GM18517 (cell line): ENCODE data around the gene TPD52L2.

ENCODE experiments used
- ATAC-seq: cut with Tn5 transposase; IDR thresholded peaks from one replicate; pipeline ENCODE4 v1.9.1; 2021; ENCODE audit warnings: mild to moderate bottlenecking, moderate library complexity; ENCODE audit not compliant: unreplicated experiment

Gene TPD52L2

GRCh38 chr20:63864978-63865640, at the start of gene TPD52L2:
TPD52L2 (plus strand) TSS chr20:63865270; CDS start chr20:63865366, 96 bp downstream.
- ATAC-seq = peak; percentile 65

DNA sequence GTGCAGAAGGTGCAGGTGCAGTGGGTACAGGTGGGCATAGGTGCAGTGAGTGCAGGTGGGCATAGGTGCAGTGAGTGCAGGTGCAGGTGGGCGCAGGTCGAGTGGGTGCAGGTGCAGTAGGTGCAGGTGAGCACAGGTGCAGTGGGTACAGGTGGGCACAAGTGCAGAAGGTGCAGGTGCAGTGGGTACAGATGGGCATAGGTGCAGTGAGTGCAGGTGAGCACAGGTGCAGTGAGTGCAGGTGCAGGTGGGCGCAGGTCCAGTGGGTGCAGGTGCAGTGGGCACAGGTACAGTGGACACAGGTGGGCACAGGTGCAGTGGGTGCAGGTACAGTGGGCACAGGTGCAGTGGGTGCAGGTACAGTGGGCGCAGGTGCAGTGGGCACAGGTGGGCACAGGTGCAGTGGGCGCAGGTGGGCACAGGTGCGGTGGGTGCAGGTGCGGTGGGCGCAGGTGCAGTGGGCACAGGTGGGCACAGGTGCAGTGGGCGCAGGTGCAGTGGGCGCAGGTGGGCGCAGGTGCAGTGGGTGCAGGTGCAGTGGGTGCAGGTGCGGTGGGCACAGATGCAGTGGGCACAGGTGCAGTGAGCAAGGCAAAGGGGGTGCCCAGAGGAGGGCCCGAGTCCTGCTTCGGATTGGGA, 49.3 kb upstream of the TPD52L2 start:
- no peak for ATAC-seq

GRCh38 chr20:63819224-63819921, 45.7 kb upstream of the TPD52L2 start:
- ATAC-seq = no peak

GRCh38 chr20:63821811-63822210, 43.3 kb upstream of the TPD52L2 start:
- ATAC-seq = no peak

- ATAC-seq = no peak
Observed at GRCh38 chr20:63822276-63822696, 42.8 kb upstream of the TPD52L2 start.

DNA sequence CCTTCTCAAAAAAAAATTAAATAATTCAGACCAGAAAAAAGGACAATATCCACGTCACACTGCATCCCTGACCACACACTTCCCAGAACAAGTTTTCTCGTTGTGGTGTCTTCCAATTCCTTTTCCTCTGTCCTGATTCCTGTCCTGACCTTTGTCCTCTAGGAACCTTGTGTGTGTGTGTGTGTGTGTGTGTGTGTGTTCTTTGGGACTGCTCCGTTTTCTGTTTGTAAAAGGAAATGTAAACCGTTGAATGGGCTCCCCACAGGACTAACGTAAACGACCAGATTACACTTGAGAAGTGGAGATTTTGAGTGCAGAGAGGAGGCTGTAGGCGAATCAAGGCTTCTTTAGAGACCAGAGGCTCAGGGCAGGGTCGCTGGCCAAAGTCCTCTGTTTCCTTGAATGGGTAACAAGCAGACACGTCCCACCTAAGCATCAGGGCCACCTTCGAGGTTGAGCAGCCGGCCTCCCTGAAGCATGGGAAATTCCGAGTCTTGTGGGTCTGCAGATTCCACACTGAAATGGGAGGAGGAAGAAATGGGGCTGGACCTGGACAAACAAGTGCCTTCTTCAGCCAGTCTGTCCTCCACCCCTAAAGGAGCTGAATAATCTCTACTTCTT, 41.3 kb upstream of the TPD52L2 start:
- ATAC-seq = no peak

GRCh38 chr20:63825331-63826118, 39.5 kb upstream of the TPD52L2 start:
- no peak for ATAC-seq

DNA sequence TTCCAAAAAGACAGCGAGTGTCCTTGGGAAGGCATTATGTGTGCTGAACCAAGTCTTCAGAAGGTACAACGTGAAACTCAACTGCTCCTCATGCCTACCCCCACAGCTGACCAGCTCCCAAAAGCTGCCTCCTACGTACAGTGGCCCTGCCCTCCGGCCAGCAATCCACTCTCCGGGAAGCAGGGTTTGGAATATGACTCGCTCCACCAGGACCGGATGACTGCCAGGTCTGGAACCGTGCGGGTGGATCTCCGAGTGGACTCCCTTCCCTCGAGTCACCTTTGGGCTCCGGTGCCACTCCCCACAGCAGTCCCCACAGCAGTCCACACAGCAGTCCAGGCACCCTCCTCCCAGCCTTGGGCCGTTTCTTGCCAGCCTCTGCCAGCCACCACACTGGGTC, 38.3 kb upstream of the TPD52L2 start:
- ATAC-seq = no peak

DNA sequence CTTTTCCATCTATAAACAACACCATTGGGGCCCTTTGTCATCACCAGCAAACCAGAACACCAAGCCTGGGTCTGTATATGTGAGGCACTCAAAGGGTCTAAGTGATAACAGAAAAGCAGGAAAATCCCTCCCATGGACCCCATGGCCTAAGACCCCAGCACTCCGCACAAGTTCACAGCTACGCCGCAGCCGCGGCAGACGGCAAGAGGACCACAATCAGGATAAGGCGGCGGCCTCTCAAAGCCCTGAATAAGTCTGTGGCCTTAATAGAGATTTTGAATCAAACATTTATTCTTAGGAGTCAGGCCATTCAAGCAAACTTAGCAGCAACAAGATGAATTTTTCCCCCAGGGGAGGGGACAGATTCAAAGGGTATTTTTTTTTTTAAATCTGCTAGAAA, 36.9 kb upstream of the TPD52L2 start:
- no peak for ATAC-seq

DNA sequence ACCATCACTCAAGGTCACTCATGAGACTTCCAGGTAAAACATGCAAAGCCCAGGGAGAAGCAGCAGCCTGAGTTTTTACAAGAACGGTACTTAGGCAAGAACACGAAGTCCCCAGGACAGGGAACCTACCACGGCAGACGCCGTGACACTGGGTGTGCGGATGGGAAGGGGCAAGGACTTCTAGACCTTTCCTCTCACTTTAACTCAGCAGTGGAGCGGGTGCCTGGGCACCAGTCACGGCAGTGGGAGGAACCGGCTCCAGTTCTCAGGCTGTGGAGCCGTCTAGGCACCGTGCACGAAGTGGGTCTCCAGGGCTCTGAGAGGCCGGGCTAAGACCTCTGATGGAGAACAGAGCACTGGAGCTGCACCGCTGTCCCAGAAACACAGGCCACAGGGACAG, 36.5 kb upstream of the TPD52L2 start:
- ATAC-seq = no peak

DNA sequence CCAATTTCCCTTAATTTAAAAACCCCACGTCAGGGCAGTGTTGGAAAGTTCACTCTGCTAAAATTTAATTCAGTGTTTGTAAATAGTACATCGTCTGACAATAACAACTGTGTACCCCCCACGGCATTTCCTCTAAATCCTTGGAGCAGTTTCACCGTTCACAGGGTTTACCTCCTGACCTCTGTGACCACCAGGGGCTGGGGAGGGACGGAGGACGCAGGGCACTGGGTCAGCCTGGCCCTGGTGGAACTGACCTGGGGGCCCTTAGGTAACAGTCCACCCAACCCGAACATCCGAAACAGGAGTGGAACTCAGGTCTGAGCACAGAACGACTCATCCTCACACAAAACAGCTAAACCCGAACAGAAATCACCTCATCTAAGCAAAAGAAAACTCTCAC, 36.1 kb upstream of the TPD52L2 start:
- no peak for ATAC-seq

DNA sequence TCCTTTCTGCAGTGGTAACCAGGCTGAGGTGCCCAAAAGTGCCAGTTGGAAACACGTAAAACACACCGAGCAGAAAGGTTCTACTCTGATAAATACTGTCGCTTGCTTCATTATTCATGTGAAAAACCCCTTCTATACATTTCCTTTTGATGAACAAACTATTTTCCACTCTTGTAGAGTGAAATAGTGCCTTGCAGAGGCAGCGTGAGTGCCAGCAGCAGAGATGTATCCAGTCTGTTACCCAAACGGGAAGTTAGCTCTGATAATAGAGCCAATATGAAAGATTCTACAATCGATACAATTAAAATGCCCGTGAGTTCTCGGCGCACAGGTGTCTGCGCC, 35.5 kb upstream of the TPD52L2 start:
- no peak for ATAC-seq

- no peak for ATAC-seq
Observed at GRCh38 chr20:63829945-63830835, 34.9 kb upstream of the TPD52L2 start.

DNA sequence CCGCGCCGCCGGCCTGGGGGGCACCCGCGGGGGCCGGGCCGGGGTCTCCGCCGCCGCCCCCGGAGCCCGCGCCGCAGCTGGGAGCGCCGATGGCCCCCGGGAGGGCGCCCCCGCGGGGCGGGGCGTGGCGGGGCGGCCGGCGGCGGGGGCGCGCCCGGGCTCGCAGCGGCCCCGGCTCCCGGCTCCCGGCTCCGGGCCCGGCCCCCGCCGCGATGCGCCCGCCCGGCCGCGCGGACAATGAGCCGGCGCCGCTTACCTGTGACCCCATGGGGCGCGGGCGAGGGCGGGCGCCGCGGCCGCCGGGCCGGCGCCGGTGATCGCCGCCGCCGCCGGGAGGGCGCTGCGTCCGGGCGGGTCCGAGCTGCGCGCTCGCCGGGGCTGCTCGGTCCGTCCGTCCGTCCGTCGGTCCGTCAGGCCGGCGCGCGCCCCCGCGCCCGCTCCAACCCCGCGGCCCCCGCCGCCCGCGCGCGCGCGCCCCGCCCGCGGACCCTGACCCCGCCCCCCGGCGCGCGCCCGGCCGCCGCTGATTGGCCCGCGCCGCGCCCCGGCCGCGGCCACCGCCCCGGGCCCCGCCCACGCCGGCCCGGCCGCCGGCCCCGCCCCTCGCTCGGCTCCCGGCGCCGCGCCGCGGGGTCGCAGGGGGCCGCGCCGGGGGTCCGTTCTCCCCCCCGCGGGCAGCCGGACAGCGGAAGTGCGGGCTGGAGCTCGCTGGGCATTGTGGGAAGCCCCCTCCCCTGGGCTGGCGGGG, 34.1 kb upstream of the TPD52L2 start, which contains the start of gene ZBTB46:
TSS of gene ZBTB46 (minus strand) at position 424 of the 748 bp plus-strand sequence. CDS start 40,507 bp downstream, outside the sequence.
- no peak for ATAC-seq

DNA sequence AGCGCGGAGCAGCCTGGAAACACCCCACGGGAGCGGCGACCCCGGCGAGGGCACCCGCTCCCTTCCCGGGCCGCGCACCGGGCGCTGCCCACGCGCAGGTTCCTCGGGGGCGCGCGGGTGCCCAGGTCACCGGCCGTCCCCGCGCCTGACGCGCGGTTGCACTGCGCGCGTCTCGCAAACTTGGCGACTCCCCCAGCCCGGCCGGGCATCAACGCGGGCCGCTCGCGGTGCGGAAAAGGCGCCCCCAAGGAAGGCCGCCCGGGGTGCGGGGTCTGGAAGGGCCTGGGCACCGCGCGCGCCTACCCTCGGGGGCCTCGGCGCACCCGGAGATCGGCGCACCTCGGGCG, 33.5 kb upstream of the TPD52L2 start:
- ATAC-seq = no peak

GRCh38 chr20:63831993-63832686, 32.9 kb upstream of the TPD52L2 start:
- ATAC-seq = no peak

GRCh38 chr20:63833776-63834490, 31.1 kb upstream of the TPD52L2 start:
- no peak for ATAC-seq

DNA sequence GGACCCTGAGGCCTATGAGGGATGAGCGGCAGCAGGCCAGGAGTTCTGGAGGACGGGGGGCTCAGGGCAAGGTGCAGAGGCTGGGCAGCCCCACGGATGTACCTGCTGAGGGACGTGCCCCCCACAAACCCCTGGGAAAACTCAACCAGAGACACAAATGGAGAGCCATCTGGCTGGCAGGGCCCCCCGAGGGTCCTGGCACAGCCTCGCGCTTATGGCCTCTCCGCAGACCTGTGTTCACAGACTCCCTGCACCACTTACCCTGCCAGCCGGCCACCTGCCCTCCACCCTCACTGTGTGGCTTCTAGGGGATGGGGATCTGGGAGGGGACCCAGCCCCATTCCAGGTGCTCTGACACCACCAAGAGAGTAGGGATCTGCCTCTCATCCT, 30.6 kb upstream of the TPD52L2 start:
- no peak for ATAC-seq
